Activated CD8-positive, alpha-beta T cell treated with anti-CD3 and anti-CD28 coated beads for 36 hours (primary cell): ENCODE results near the gene POLR3F. TPM values are rescaled to one million over a fixed set of nuclear protein-coding genes. Genes with fewer than 3 reads are reported as not detected.

Experiments
- ATAC-seq: fragments of 200-7000 bp; cut with Tn5 transposase; one replicate; pipeline ENCODE4 v1.10.0; 2021; ENCODE audit warnings: mild to moderate bottlenecking, moderate library complexity
- CTCF ChIA-PET: fragments of 350-600 bp; sonication (Branson Sonifier 250); formaldehyde crosslinking; loops from one replicate; lab custom pipeline; 2021; ENCODE audit warnings: antibody characterized with exemption; lab: Charles Lee
- POLR2A ChIA-PET: fragments of 350-600 bp; sonication (Branson Sonifier 250); formaldehyde crosslinking; loops from one replicate; lab custom pipeline; 2021; ENCODE audit warnings: antibody characterized with exemption; lab: Charles Lee
- DNase-seq: peaks from one replicate; pipeline ENCODE4 v3.0.0-alpha.2; 2020
- H3K27ac Mint-ChIP-seq: one replicate; pipeline ENCODE4 v1.8.0; 2021; ENCODE audit warnings: mild to moderate bottlenecking, mixed read lengths
- H3K27me3 Mint-ChIP-seq: one replicate; pipeline ENCODE4 v1.8.0; 2021; ENCODE audit warnings: mixed read lengths
- H3K36me3 Mint-ChIP-seq: one replicate; pipeline ENCODE4 v1.8.0; 2021; ENCODE audit warnings: low read depth, mixed read lengths
- H3K4me1 Mint-ChIP-seq: one replicate; pipeline ENCODE4 v1.8.0; 2021; ENCODE audit warnings: low read depth, mixed read lengths
- H3K4me3 Mint-ChIP-seq: one replicate; pipeline ENCODE4 v1.8.0; 2021; ENCODE audit warnings: mild to moderate bottlenecking, moderate library complexity, mixed read lengths
- H3K9me3 Mint-ChIP-seq: one replicate; pipeline ENCODE4 v1.8.0; 2021; ENCODE audit warnings: mixed read lengths
- CTCF ChIP-seq: fragments of 200-600 bp; IDR thresholded peaks from one replicate; pipeline ENCODE4 v1.8.0; 2022; ENCODE audit warnings: antibody characterized with exemption, mild to moderate bottlenecking
- intact Hi-C: fragments of 100-400 bp; cut with micrococcal nuclease; formaldehyde crosslinking; loops from one replicate; pipeline ENCODE4 v1.10.0; 2022
- total RNA-seq, 2 experiments: library from RNA; stranded (reverse); gene quantifications; one replicate each; pipeline ENCODE4 v1.2.3, GENCODE V29; 2021

POLR3F gene
- total RNA-seq, 2 experiments from 2014 or later = 8.8 to 10.1 TPM

GRCh38 chr20:18481596-18481995 is 14.4 kb downstream of the POLR3F start:
- intact Hi-C loops = no loop called here
- H3K4me1 Mint-ChIP-seq = no peaks in the 10 kb centered on the region
- no peak overlapping the region for H3K27ac Mint-ChIP-seq
- DNase-seq (no peak), ATAC-seq (no peak)
- H3K9me3 Mint-ChIP-seq = no peaks in the 10 kb centered on the region
- H3K27me3 Mint-ChIP-seq = no peaks in the 10 kb centered on the region
- ChIA-PET CTCF (no interaction called here), POLR2A (no interaction called here)
- no peak overlapping the region for H3K4me3 Mint-ChIP-seq
- H3K36me3 Mint-ChIP-seq = peaks cover 8% of the 10 kb centered on the region
- TF ChIP-seq CTCF = no peak

GRCh38 chr20:18488301-18488700 is 21.1 kb downstream of the POLR3F start:
- no peak for TF ChIP-seq CTCF
- no peak for DNase-seq
- intact Hi-C loops = no loop called here
- POLR2A ChIA-PET = interaction anchor here (0.7 to 1.0 kb wide), 2 partner anchors 9 to 21 kb away, joined by 3 read pairs; partner anchors contain the start of genes POLR3F and RBBP9
- Mint-ChIP-seq H3K36me3 (peaks cover 20% of the 10 kb centered on the region), H3K9me3 (no peaks in the 10 kb centered on the region), H3K4me1 (no peaks in the 10 kb centered on the region), H3K27me3 (no peaks in the 10 kb centered on the region), H3K27ac (no peak overlapping the region), H3K4me3 (no peak overlapping the region)
- ATAC-seq = no peak
- CTCF ChIA-PET = no interaction called here

- no peak for TF ChIP-seq CTCF
- CTCF ChIA-PET = interaction anchor here (1.3 to 4.1 kb wide), 3 partner anchors 11 to 29 kb away, joined by 3 to 33 read pairs (median 5); partner anchors contain the start of genes POLR3F and SEC23B
- peaks cover 11% of the 10 kb centered on the region for H3K4me1 Mint-ChIP-seq
- POLR2A ChIA-PET = interaction anchor here (1.3 to 4.1 kb wide), 3 partner anchors 11 to 71 kb away, joined by 4 to 43 read pairs (median 11); partner anchors contain the start of genes DZANK1, POLR3F, SEC23B and SMIM26
- no peaks in the 10 kb centered on the region for H3K9me3 Mint-ChIP-seq
- H3K27me3 Mint-ChIP-seq = no peaks in the 10 kb centered on the region
- H3K36me3 Mint-ChIP-seq = peaks cover 5% of the 10 kb centered on the region
- ATAC-seq (no peak), DNase-seq (peak; percentile 12)
- H3K27ac Mint-ChIP-seq = peak overlapping the region; percentile 67
- peak overlapping the region; percentile 99 for H3K4me3 Mint-ChIP-seq
- intact Hi-C loops = no loop called here
These were observed 28.9 kb downstream of the POLR3F start for GRCh38 chr20:18496042-18496441.

- TF ChIP-seq CTCF = no peak
- intact Hi-C loops = no loop called here
- Mint-ChIP-seq H3K36me3 (peaks cover 5% of the 10 kb centered on the region), H3K27ac (peak within 1 kb of the TSS; percentile 90), H3K27me3 (no peaks in the 10 kb centered on the region), H3K4me3 (peak within 1 kb of the TSS; percentile 99), H3K9me3 (no peaks in the 10 kb centered on the region), H3K4me1 (peaks cover 11% of the 10 kb centered on the region)
- ATAC-seq (peak; percentile 99), DNase-seq (peak; percentile 86)
- CTCF ChIA-PET = interaction anchor here (0.8 to 4.1 kb wide), 6 partner anchors 10 to 594 kb away, joined by 3 to 33 read pairs (median 4); partner anchors contain the start of genes DZANK1, POLR3F and SEC23B
- POLR2A ChIA-PET = interaction anchor here (0.6 to 4.1 kb wide), 7 partner anchors 9 to 70 kb away, joined by 3 to 43 read pairs (median 4); partner anchors contain the start of genes DZANK1, POLR3F, SEC23B and SMIM26
These were observed 29.8 kb downstream of the POLR3F start, which contains the start of gene RBBP9 for GRCh38 chr20:18496740-18497592. RBBP9 (minus strand) TSS chr20:18497225; CDS start chr20:18497167, 58 bp downstream.
